ENCODE data around the gene RAI2. TPM values are rescaled to one million over a fixed set of nuclear protein-coding genes. Genes with fewer than 3 reads are reported as not detected.

The RAI2 gene
- 2.2 and 4.5 TPM in 2 replicates for total RNA-seq
- polyA plus RNA-seq: 4.4 and 8.2 TPM in 2 replicates

- Histone ChIP-seq H4K20me1 (ENCODE audit: insufficient read depth, poor library complexity, severe bottlenecking) (no peaks in the 10 kb centered on the region), H3K4me2 (peak within 1 kb of the TSS; percentile 88), H3K9me2 (replicated peaks; ENCODE audit: insufficient read depth) (no peaks in the 10 kb centered on the region), H2AFZ (peak within 1 kb of the TSS; percentile 49), H3K9me3 (ENCODE audit: low read depth) (no peaks in the 10 kb centered on the region), H3K27ac (no peak within 1 kb of the TSS), H3K27me3 (peaks cover 22% of the 10 kb centered on the region), H3K79me2 (no peaks in the 10 kb centered on the region), H3K4me3 (peak within 1 kb of the TSS; percentile 26), H3K4me1 (ENCODE audit: insufficient read depth) (no peaks in the 10 kb centered on the region), H3K36me3 (replicated peaks; ENCODE audit: insufficient read depth, low read depth) (no peaks in the 10 kb centered on the region)
- DNase-seq (ENCODE audit: low spot score): peak; percentile 50
- 30% methylated on average over 22 of the region's 98 CpGs for WGBS (ENCODE audit: low lambda C conversion rate, missing lambda C conversion rate)
- TF ChIP-seq EZH2 (IDR thresholded peaks at IDR 0.05; ENCODE audit: borderline replicate concordance): no peak
- TF ChIP-seq EZH2phosphoT487 (IDR thresholded peaks at IDR 0.05; ENCODE audit: low read depth, severe bottlenecking, unreplicated experiment): no peak
- no peak for TF ChIP-seq CTCF (IDR thresholded peaks at IDR 0.05; ENCODE audit: poor library complexity)
These were observed at the start of gene RAI2 for GRCh38 chrX:17860811-17861488. Gene RAI2 (minus strand): TSS chrX:17861298. CDS start chrX:17802010, 59,288 bp downstream.

- no peaks in the 10 kb centered on the region for H3K79me2 ChIP-seq
- TF ChIP-seq EZH2phosphoT487 (IDR thresholded peaks at IDR 0.05; ENCODE audit: low read depth, severe bottlenecking, unreplicated experiment) (no peak), CTCF (IDR thresholded peaks at IDR 0.05; ENCODE audit: poor library complexity) (no peak)
- no peaks in the 10 kb centered on the region for H3K27me3 ChIP-seq
- H3K4me3 ChIP-seq: no peak overlapping the region
- H4K20me1 ChIP-seq (ENCODE audit: insufficient read depth, poor library complexity, severe bottlenecking): no peaks in the 10 kb centered on the region
- H3K36me3 ChIP-seq (replicated peaks; ENCODE audit: insufficient read depth, low read depth): no peaks in the 10 kb centered on the region
- no peak overlapping the region for H3K4me2 ChIP-seq
- no peak for DNase-seq (ENCODE audit: low spot score)
- H3K4me1 ChIP-seq (ENCODE audit: insufficient read depth): no peaks in the 10 kb centered on the region
- no peak overlapping the region for H3K27ac ChIP-seq
- no peaks in the 10 kb centered on the region for H3K9me3 ChIP-seq (ENCODE audit: low read depth)
- no peaks in the 10 kb centered on the region for H3K9me2 ChIP-seq (replicated peaks; ENCODE audit: insufficient read depth)
- 85% methylated on average over 1 of the region's 1 CpG for WGBS (ENCODE audit: low lambda C conversion rate, missing lambda C conversion rate)
- H2AFZ ChIP-seq: no peak overlapping the region
These were observed 27.3 kb upstream of the RAI2 start for GRCh38 chrX:17888421-17888820.

GRCh38 chrX:17882680-17883079 lies 21.6 kb upstream of the RAI2 start:
- H3K9me2 ChIP-seq (replicated peaks; ENCODE audit: insufficient read depth): no peaks in the 10 kb centered on the region
- no peak overlapping the region for H3K27ac ChIP-seq
- 94% methylated on average over 2 of the region's 2 CpGs for WGBS (ENCODE audit: low lambda C conversion rate, missing lambda C conversion rate)
- H4K20me1 ChIP-seq (ENCODE audit: insufficient read depth, poor library complexity, severe bottlenecking): no peaks in the 10 kb centered on the region
- no peaks in the 10 kb centered on the region for H3K27me3 ChIP-seq
- no peaks in the 10 kb centered on the region for H3K4me1 ChIP-seq (ENCODE audit: insufficient read depth)
- no peaks in the 10 kb centered on the region for H3K36me3 ChIP-seq (replicated peaks; ENCODE audit: insufficient read depth, low read depth)
- H3K79me2 ChIP-seq: no peaks in the 10 kb centered on the region
- DNase-seq (ENCODE audit: low spot score): no peak
- no peak overlapping the region for H3K4me2 ChIP-seq
- H3K9me3 ChIP-seq (ENCODE audit: low read depth): no peaks in the 10 kb centered on the region
- TF ChIP-seq EZH2phosphoT487 (IDR thresholded peaks at IDR 0.05; ENCODE audit: low read depth, severe bottlenecking, unreplicated experiment) (no peak), EZH2 (IDR thresholded peaks at IDR 0.05; ENCODE audit: borderline replicate concordance) (no peak), CTCF (IDR thresholded peaks at IDR 0.05; ENCODE audit: poor library complexity) (no peak)
- no peak overlapping the region for H3K4me3 ChIP-seq
- no peak overlapping the region for H2AFZ ChIP-seq

All from hepatocyte (in vitro differentiated cells).